IPS-NIHi11 (cell line): ENCODE measurements around the gene GGCT.
"Not testable (repeated sequence)": the region's sequence is repeated elsewhere in the genome, so short reads cannot be mapped to it uniquely, and the experiment has no call there.

Experiments used
- DNase-seq: peaks from one replicate; pipeline ENCODE4 v3.0.0; 2012; ENCODE audit warnings: mixed read lengths, low spot score

The GGCT gene

GRCh38 chr7:30515761-30516160 is 11.1 kb upstream of the GGCT start:
- DNase-seq, result no peak

- no peak for DNase-seq
Measured at GRCh38 chr7:30514776-30515175, 10.1 kb upstream of the GGCT start.

GRCh38 chr7:30514177-30514576 is 9.5 kb upstream of the GGCT start:
- no peak for DNase-seq

GRCh38 chr7:30513762-30514161 is 9.1 kb upstream of the GGCT start:
- no peak for DNase-seq

- no peak for DNase-seq
Measured at GRCh38 chr7:30511973-30512662, 7.5 kb upstream of the GGCT start.

GRCh38 chr7:30511494-30511893 is 6.9 kb upstream of the GGCT start:
- DNase-seq, result no peak

GRCh38 chr7:30510124-30511075 is 5.8 kb upstream of the GGCT start:
- no peak for DNase-seq

- DNase-seq, result not testable (repeated sequence)
Measured at GRCh38 chr7:30509171-30509857, 4.7 kb upstream of the GGCT start.

- not testable (repeated sequence) for DNase-seq
Measured at GRCh38 chr7:30507346-30507900, 2.8 kb upstream of the GGCT start.

GRCh38 chr7:30505174-30505697 is 607 bp upstream of the GGCT start:
- no peak for DNase-seq

- DNase-seq, result no peak
Measured at GRCh38 chr7:30503274-30504212, 1.1 kb downstream of the GGCT start.

GRCh38 chr7:30502470-30503251 is 2.0 kb downstream of the GGCT start:
- no peak for DNase-seq

- no peak for DNase-seq
Measured at GRCh38 chr7:30501264-30501663, 3.4 kb downstream of the GGCT start.

GRCh38 chr7:30493228-30493627 is 11.4 kb downstream of the GGCT start:
- DNase-seq, result no peak

- DNase-seq, result no peak
Measured at GRCh38 chr7:30491417-30491816, 13.2 kb downstream of the GGCT start.

GRCh38 chr7:30487371-30487770 is 17.3 kb downstream of the GGCT start:
- DNase-seq, result no peak

GRCh38 chr7:30485667-30486066 is 19.0 kb downstream of the GGCT start:
- DNase-seq, result no peak

GRCh38 chr7:30481416-30481815 is 23.2 kb downstream of the GGCT start:
- not testable (repeated sequence) for DNase-seq

GRCh38 chr7:30479202-30480120 is 25.2 kb downstream of the GGCT start:
- DNase-seq, result no peak
